ENCODE data around the gene PTPRM. TPM values are rescaled to one million over a fixed set of nuclear protein-coding genes. Genes with fewer than 3 reads are reported as not detected.

Gene PTPRM
- total RNA-seq, 1 donor from 2014 or later, result 1.00 TPM

DNA sequence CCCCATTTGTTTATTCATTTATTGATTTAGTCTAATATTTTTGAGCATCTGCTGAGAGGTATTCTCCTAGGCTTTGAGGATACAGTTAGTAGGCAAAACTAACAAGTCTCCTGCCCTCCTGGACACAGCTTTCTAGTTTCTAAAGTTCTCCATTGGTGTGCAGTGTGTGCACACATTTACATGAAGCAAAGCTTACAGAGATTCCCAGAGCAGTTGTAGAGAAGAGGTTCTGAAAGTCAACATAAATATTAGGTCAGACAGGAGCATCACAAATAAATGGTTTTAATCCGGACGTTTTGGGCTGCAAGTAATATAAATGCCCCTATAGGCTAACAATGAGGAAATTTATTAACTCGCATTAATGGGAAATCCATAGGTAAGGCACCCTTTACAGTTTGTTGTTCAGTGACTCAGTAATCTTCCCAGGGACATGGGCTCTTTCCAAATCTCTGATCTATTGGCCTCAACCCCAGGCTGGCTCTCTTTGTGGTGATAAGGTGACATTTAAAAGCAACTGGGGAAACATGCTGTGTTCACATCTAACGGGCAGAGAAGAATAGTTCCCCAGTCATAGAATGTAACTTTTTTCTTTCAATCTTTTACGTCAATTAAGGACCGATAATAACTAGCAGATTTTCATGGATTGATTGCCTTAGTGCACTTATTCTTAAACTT, 407.2 kb downstream of the PTPRM start:
- no peaks in the 10 kb centered on the region for H3K9me3 Mint-ChIP-seq
- H3K4me3 Mint-ChIP-seq, result no peak overlapping the region
- CTCF ChIA-PET, result no interaction called here
- DNase-seq (no peak), ATAC-seq (ENCODE audit: low read depth) (no peak)
- H3K27me3 Mint-ChIP-seq, result no peaks in the 10 kb centered on the region
- POLR2A ChIA-PET, result no interaction called here
- H3K27ac Mint-ChIP-seq, result no peak overlapping the region
- no peak for TF ChIP-seq CTCF (IDR thresholded peaks at IDR 0.05)
- no peaks in the 10 kb centered on the region for H3K36me3 Mint-ChIP-seq (ENCODE audit: low read depth)
- intact Hi-C loops (cut with micrococcal nuclease), result no loop called here
- H3K4me1 Mint-ChIP-seq, result no peaks in the 10 kb centered on the region

DNA sequence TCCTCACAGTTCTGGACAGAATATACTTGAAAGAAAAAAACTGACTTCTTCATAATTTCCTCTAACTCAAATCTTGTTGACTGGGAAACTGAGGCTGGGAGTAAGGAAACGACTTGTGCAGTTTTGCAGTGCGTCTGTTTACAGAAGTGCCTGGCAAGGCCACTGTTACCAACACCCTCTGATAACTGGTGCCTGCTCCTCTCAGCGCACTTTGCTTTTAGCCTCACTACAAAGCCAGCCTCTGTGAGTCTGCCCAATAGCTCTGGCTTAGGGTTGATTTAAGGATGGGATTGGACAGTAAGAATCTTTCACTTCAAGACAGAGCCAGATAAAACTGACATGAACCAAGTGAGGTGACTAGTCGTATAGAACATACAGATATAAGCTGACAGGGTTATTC, 410.8 kb downstream of the PTPRM start:
- no peak for DNase-seq
- POLR2A ChIA-PET, result no interaction called here

GRCh38 chr18:7978834-7979233, 411.7 kb downstream of the PTPRM start:
- ChIA-PET POLR2A (no interaction called here), CTCF (no interaction called here)
- Mint-ChIP-seq H3K4me3 (no peak overlapping the region), H3K27ac (no peak overlapping the region), H3K36me3 (ENCODE audit: low read depth) (no peaks in the 10 kb centered on the region), H3K4me1 (no peaks in the 10 kb centered on the region), H3K27me3 (no peaks in the 10 kb centered on the region), H3K9me3 (no peaks in the 10 kb centered on the region)
- TF ChIP-seq CTCF (IDR thresholded peaks at IDR 0.05), result no peak
- DNase-seq (no peak), ATAC-seq (ENCODE audit: low read depth) (no peak)
- intact Hi-C loops (cut with micrococcal nuclease), result no loop called here

More for the DNA sequence above, 410.8 kb downstream of the PTPRM start:
- no peak for ATAC-seq (ENCODE audit: low read depth)
- H3K4me1 Mint-ChIP-seq, result no peaks in the 10 kb centered on the region
- H3K36me3 Mint-ChIP-seq (ENCODE audit: low read depth), result no peaks in the 10 kb centered on the region
- CTCF ChIA-PET, result no interaction called here
- TF ChIP-seq CTCF (IDR thresholded peaks at IDR 0.05), result no peak
- intact Hi-C loops (cut with micrococcal nuclease), result no loop called here
- no peaks in the 10 kb centered on the region for H3K9me3 Mint-ChIP-seq
- H3K27ac Mint-ChIP-seq, result no peak overlapping the region
- H3K4me3 Mint-ChIP-seq, result no peak overlapping the region
- H3K27me3 Mint-ChIP-seq, result no peaks in the 10 kb centered on the region

DNA sequence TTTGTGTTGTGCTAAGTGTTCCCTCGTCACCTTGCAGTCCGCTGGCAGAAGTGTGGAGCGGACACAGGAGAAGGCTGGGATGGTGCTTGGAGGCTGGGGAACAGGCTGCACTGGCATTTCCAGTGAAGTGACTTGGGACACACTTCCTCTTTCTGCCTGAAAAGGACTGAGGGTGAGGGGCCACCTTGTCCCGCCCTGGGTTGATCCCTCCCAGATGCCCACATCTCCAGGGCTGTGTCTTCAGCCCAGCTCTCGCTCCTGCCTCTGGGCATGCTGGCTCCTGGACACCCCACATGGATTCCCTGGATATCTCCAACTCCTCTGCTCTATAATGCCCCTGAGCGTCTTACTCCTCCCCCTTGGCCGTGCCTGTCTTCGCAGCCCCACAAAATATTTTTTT, 412.6 kb downstream of the PTPRM start:
- Mint-ChIP-seq H3K27ac (no peak overlapping the region), H3K27me3 (no peaks in the 10 kb centered on the region), H3K4me1 (no peaks in the 10 kb centered on the region), H3K4me3 (no peak overlapping the region), H3K9me3 (no peaks in the 10 kb centered on the region), H3K36me3 (ENCODE audit: low read depth) (no peaks in the 10 kb centered on the region)
- ChIA-PET CTCF (no interaction called here), POLR2A (no interaction called here)
- intact Hi-C loops (cut with micrococcal nuclease), result no loop called here
- ATAC-seq (ENCODE audit: low read depth) (no peak), DNase-seq (no peak)
- TF ChIP-seq CTCF (IDR thresholded peaks at IDR 0.05), result no peak

DNA sequence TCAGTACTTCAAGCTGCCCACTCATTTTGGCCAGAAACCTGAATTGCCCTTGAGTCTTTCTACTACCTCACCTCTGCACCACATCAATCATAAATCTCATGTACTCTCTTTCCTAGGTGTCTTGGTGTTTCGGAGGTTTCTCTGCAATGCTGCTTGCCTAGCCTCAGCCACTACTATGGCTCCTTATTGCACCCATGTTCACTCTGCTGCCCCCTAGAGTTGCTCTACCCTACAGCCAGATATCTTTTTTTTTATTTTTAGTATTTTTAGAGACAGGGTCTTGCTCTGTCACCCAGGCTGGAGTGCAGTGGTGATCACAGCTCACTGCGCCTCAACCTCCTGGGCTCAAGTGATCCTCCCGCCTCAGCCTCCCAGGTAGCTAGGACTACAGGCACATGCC, 413.0 kb downstream of the PTPRM start:
- H3K27ac Mint-ChIP-seq, result no peak overlapping the region
- H3K4me3 Mint-ChIP-seq, result no peak overlapping the region
- no peak for DNase-seq
- intact Hi-C loops (cut with micrococcal nuclease), result no loop called here
- CTCF ChIA-PET, result no interaction called here
- ATAC-seq (ENCODE audit: low read depth), result no peak
- H3K27me3 Mint-ChIP-seq, result no peaks in the 10 kb centered on the region
- POLR2A ChIA-PET, result no interaction called here
- no peak for TF ChIP-seq CTCF (IDR thresholded peaks at IDR 0.05)
- H3K9me3 Mint-ChIP-seq, result no peaks in the 10 kb centered on the region
- H3K36me3 Mint-ChIP-seq (ENCODE audit: low read depth), result no peaks in the 10 kb centered on the region
- H3K4me1 Mint-ChIP-seq, result no peaks in the 10 kb centered on the region

All from activated B cell treated with CpG ODN at 0.5 μM for 24 hours (primary cell).